Erythroblast (primary cell): ENCODE measurements around the gene ANTKMT.

Experiments used
- DNase-seq, 2 experiments: peaks; one replicate each; lab custom pipeline; 2025; lab: John Stamatoyannopoulos, UW
- GATA1 ChIP-seq: IDR thresholded peaks from 2 replicates; pipeline ENCODE4 v1.6.1; 2011; ENCODE audit warnings: low read depth, mild to moderate bottlenecking, control low read depth, low read length, moderate library complexity
- POLR2A ChIP-seq: IDR thresholded peaks from 2 replicates; pipeline ENCODE4 v1.6.1; 2011; ENCODE audit warnings: mild to moderate bottlenecking, low read length

ANTKMT gene

DNA sequence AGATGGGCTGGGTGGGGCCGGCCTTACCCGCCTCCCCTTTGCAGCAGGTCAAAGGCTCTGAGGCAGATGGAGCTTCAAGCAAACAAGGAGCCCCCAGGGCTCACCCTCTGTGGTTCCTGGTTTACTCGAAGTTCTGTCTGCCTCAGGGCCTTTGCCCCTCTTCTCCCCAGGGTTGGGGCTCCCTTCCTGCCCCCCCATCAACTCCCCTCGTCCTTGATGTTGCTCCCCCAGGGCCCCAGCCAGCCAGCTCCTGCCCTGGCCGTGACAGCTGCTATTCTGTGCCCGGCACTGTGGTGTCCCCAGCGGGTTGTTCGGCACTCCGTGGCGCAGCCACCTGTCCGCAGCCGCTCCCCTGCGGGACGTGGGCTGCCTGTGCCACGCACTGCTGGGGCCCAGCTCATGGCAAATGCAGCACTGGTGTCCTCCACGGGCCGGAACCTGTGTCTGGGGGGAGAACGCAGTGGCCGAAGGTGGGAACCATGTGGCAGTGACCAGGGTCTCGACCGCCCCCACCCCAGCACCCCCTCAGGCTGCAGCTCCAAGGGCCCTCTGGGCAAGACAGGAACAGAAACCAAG lies 10.4 kb upstream of the ANTKMT start:
- TF ChIP-seq POLR2A: no peak
- no peak for DNase-seq

DNA sequence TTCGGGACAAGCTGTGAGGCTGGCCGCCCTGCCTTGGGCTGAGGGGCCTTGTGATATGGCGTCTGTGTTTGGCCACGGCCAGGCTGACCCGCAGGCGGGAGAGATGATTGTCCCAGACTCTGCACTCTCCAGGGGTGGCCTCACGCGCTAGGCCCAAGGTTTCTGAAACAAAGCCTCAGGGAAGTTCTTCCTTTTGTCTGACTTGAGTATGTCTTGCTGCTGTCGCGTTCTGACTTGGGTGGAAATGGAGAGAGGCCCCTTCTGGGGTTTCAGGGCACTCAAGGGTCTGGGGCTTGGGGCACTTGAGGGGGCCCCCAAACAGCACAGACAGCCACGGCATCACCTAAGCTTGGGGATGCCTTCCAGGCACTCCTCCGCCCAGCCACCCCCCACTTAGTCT lies 9.9 kb upstream of the ANTKMT start:
- no peak for DNase-seq
- TF ChIP-seq GATA1: no peak
- no peak for TF ChIP-seq POLR2A

DNA sequence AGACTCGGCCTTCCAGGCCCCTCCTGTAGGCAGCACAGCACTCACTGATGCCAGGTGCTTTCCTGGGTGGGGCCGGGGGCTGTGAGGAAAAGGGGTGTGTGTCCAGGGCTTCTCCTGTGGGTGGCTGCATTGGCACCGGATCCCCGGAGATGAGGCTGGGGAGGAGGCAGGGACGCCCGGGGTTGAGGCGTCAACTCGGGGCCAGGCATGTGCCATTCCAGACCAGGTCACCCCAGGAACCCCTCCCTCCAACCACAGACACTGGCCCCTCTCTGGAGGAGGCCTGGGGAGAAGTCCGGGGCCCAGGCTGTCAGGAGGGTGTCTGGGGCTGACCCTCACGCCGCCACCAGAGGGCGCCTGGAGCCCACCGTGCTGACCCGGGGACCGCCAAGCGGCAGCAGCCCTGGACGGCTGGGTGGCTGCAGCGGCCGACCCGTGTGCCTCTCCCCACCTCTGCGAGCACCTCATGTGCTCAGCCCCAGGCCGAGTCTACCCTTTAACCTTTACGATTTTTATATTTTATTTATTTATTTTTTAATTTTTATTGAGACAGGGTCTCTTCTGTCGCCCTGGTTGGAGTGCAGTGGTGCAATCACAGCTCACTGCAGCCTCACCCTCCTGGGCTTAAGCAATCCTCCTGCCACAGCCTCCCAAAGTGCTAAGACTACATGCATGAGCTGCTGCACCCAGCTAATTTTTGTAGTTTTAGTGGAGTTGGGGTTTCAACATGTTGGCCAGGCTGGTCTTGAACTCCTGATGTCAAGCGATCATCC lies 9.2 kb upstream of the ANTKMT start:
- DNase-seq: peak; percentile 77 to 89
- no peak for TF ChIP-seq GATA1
- TF ChIP-seq POLR2A: no peak

DNA sequence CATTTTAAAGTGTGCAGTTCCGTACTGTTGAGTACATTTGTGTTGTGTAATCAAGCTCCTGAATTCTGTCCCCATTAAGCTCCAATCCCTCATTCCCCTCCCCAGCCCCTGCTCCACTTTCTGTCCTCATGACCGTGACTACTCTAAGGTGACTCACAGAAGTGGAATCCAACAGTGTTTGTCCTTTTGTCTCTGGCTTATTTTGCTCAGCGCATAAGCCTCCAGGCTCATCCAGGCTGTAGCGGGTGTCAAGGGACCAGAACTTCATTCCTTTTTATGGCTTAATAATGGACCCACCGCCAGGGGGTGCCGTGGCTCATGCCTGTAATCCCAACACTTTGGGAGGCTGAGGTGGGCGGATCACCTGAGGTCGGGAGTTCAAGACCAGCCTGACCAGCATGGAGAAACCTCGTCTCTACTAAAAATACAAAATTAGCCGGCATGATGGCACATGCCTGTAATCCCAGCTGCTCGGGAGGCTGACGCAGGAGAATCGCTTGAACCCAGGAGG lies 8.2 kb upstream of the ANTKMT start:
- peak; percentile 69 to 77 for DNase-seq

DNA sequence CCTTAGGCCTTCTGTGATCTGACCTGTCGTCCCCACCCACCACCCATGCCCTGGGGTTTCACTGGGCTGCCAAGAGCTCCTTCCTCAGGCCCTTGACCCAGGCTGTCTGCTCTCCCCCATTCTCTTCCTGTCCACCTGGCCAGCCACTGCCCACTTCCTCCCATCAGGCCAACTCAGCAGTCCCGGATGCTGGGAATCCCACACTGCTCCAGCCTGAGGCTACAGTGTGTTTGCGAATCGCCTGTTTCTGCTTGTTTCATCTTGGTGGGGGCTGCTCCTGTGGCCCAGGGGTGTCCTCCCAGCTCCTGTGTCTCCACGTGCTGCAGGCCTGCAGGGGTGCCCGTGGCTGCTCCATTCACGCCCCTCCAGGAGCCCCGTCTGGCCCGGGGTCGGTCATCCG lies 6.9 kb upstream of the ANTKMT start:
- TF ChIP-seq GATA1: no peak
- no peak for TF ChIP-seq POLR2A
- no peak for DNase-seq

DNA sequence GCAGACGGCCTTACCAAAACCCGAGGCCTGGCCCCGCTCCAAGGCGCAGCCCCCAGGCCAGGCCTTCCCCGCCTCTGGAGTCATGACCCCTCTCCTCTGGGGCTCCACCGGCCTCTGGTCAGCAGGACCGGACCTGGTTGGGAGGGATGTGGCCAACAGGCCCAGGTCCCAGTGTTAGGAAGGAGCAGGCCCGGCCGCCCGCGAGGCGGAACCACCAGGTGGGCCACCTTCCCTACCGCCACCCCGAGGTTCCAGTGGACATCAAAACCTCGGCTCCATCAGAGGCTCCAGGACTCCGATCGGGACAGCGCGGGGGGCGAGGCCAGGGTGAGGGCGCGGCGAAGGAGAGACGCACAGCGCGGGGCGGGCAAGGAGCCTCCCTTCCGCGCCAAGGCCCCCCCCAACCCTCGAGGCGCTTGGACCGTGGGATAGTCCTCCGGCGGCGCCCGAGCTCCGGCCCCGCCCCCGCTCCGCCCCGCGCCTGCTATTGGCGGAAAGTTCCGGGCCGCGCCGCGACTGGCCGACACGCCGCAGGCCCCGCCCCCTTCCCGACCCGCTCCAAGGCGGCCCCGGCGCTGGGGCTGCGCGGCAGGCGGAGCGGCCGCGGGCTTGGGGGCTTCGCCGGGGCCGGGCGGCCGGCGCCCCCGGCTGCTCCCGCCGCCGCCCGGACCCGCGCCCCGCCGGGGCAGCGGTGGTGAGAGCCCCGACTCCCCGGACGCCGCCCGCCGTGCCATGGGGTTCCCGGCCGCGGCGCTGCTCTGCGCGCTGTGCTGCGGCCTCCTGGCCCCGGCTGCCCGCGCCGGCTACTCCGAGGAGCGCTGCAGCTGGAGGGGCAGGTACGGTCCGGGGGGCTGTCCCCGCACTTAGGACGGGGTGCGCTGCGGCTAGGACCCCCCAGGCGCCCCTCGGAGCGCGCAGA lies 6.1 kb upstream of the ANTKMT start, which contains the start of gene METRN:
METRN (plus strand) TSS at position 561 of the 919 bp plus-strand sequence; CDS start at position 733, 172 bp downstream.
- DNase-seq: peak; percentile 89 to 94
- TF ChIP-seq POLR2A (no peak), GATA1 (no peak)

DNA sequence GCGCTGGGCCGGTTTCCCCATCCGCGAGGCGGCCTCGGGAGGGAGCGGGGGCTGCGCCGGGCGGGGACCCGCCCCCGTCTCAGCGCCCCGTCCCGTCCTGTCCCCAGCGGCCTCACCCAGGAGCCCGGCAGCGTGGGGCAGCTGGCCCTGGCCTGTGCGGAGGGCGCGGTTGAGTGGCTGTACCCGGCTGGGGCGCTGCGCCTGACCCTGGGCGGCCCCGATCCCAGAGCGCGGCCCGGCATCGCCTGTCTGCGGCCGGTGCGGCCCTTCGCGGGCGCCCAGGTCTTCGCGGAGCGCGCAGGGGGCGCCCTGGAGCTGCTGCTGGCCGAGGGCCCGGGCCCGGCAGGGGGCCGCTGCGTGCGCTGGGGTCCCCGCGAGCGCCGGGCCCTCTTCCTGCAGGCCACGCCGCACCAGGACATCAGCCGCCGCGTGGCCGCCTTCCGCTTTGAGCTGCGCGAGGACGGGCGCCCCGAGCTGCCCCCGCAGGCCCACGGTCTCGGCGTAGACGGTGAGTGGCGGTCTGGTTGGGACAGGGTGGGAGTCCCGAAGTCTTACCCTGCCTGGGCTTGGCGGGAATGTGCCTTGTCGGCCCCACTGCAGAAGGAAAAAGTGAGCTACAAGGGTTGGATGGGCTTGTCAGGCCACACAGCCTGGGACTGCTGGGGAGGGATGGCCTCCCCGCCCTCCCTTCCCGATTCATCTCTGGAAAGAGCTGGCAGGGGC lies 5.3 kb upstream of the ANTKMT start:
- peak; percentile 60 to 64 for DNase-seq
- TF ChIP-seq POLR2A (peak; percentile 12), GATA1 (no peak)

DNA sequence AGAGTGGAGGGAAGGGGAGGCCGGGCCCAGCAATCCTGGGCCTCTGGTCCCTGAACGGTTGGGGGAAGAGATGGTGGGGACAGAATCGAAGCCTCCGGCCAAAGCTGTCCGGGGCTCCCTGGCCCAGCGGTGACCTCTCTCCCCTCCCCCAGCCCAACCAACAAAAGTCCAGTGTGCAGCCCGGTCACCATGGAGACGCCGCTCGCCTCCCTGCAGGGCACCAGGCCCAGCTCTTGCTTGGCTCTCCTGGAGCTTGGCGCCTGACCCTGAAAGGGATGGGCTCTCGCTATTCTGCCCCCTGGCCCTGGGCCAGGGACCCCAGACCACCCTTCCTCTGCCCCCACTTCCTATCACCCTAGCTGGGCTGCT lies 4.8 kb upstream of the ANTKMT start:
- TF ChIP-seq POLR2A (no peak), GATA1 (no peak)
- DNase-seq: no peak

DNA sequence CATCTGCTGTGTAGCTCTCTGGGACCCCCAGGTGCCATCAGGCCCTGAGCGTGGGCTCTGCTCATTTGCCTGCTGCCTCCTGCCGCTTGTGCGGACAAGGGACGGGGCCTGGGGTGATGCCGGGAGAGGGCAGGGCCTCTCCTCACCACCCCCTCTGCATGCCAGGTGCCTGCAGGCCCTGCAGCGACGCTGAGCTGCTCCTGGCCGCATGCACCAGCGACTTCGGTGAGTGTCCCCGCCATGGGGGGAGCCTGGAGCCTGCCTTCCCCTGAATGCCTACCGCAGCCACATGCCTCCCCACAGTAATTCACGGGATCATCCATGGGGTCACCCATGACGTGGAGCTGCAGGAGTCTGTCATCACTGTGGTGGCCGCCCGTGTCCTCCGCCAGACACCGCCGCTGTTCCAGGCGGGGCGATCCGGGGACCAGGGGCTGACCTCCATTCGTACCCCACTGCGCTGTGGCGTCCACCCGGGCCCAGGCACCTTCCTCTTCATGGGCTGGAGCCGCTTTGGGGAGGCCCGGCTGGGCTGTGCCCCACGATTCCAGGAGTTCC lies 4.1 kb upstream of the ANTKMT start:
- no peak for TF ChIP-seq GATA1
- TF ChIP-seq POLR2A: no peak
- no peak for DNase-seq

DNA sequence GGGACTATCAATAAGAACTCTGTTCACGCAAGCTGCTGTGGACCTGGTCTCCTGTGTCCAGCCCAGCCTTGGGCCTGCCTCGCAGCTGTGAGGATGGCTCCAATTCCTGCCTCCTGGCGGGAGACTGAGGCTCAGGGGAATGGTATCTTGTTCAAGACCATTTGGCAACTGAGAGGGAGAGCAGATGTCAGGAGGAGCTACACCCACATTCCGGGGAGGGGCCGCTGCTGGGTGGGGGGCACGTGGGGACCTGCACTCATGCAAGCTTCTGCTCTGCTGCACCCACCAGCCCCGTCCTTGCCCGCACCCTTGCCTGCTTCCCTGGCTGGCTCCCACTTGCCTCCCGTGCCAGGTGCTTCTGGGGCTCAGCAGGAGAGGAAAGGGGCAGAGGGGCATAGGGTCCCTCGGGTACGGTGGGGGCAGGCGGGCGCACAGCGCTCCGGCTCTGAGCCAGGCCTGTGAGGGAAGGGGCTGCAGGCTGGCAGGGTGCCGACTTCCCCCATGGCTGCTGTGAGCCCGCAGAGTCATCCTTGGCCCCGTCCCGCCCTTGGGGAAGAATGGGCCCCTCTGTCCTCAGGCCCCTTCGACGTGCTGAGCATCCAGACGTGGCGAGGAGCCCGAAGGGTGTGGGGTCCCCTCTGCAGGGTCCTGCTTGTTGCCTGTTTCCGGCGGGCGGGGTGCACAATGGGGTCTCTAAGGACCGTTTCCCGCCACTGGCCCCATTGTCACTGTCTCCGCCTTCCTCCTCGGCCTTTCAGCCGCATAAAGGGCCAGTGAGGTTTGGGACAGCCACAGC lies 3.3 kb upstream of the ANTKMT start:
- no peak for TF ChIP-seq GATA1
- DNase-seq: no peak

DNA sequence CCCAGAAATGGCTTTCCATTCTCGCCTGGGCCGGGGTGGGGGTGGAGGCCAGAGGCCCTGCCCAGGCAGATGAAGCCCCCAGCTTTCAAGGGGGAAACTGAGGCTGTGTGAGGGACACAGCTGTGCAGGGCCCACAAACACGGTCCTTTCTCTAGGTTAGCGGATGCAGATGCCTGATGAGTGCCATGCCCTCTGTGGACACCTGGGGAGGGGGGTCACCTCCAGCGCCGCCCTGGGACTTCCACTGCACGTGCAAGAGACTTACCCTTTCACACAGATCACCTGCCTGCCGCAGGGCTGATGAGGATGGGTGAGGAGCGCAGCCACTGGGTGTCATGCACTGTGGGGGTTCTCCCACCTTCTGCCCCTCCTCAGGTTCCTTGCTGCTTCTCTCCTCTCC lies 2.6 kb upstream of the ANTKMT start:
- DNase-seq: no peak
- TF ChIP-seq GATA1: no peak
- peak; percentile 8 for TF ChIP-seq POLR2A

DNA sequence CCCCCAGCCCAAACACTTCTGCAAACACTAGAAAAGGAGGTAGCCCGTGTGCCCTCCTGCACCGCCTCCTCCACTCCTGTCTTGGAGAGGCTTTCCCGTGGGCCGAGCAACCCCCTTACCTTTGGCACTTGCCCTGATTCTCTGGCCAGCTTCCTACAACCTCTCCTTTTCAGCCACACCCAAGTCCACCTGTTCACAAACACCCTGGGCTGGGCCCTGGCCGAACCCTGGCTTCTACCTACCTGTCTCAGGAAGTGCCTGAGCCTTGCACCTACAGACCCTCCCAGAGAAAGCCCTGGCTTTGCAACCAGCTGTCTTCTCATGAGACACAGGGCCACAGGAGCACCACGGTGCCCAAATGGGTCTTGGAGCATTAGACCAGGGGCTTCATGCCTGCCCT lies 2.0 kb upstream of the ANTKMT start:
- no peak for DNase-seq
- TF ChIP-seq POLR2A (no peak), GATA1 (no peak)
